Small intestine (tissue), 7 donors: Measurements from ENCODE around the gene STX8. TPM values are rescaled to one million over a fixed set of nuclear protein-coding genes. Genes with fewer than 3 reads are reported as not detected.

Experiments used
- DNase-seq, 2 donors: peaks; one replicate each; pipeline versions ENCODE4 v3.0.0 to v3.0.0-alpha.2; 2013
- FAIRE-seq: peaks from 2 replicates; lab custom pipeline; 2012; peaks lifted over from hg19 to GRCh38; lab: Jason Lieb, UNC
- H3K27ac ChIP-seq, 3 donors: one replicate each; pipeline ENCODE4 v1.5.1; 2013; ENCODE audit warnings: low read length in 2 of 3, mild to moderate bottlenecking in 2 of 3, control low read depth in 1 of 3, inconsistent platforms in 1 of 3, low read depth in 1 of 3, moderate library complexity in 1 of 3
- H3K27me3 ChIP-seq, 3 donors: one replicate each; pipeline ENCODE4 v1.6.1; 2013; ENCODE audit warnings: low read length in 3 of 3, inconsistent platforms in 1 of 3; ENCODE audit not compliant: control insufficient read depth in 3 of 3, insufficient read depth in 3 of 3
- H3K36me3 ChIP-seq, 3 donors: one replicate each; pipeline ENCODE4 v1.6.1; 2013; ENCODE audit warnings: low read length in 3 of 3, inconsistent platforms in 1 of 3, low read depth in 1 of 3, mild to moderate bottlenecking in 1 of 3, moderate library complexity in 1 of 3; ENCODE audit not compliant: control insufficient read depth in 3 of 3, insufficient read depth in 2 of 3
- H3K4me1 ChIP-seq, 3 donors: one replicate each; pipeline ENCODE4 v1.6.1; 2013; ENCODE audit warnings: low read length in 2 of 3, inconsistent platforms in 1 of 3, low read depth in 1 of 3, mild to moderate bottlenecking in 1 of 3, moderate library complexity in 1 of 3; ENCODE audit not compliant: control insufficient read depth in 3 of 3, insufficient read depth in 2 of 3
- H3K4me3 ChIP-seq, 3 donors: one replicate each; pipeline ENCODE4 v1.5.1; 2013; ENCODE audit warnings: low read length in 3 of 3, control low read depth in 1 of 3, inconsistent platforms in 1 of 3, low read depth in 1 of 3, mild to moderate bottlenecking in 1 of 3, moderate library complexity in 1 of 3
- H3K9me3 ChIP-seq, 2 donors: one replicate each; pipeline ENCODE4 v1.6.1; 2013; ENCODE audit warnings: low read depth in 1 of 2, low read length in 1 of 2; ENCODE audit not compliant: control insufficient read depth in 2 of 2, insufficient read depth in 1 of 2
- WGBS, 3 donors: extraction: QIAGEN DNeasy Blood & Tissue Kit; methylation state at CpG; one replicate each; pipeline ENCODE4 v1.1.7; 2013; 5-methylcytosine and 5-hydroxymethylcytosine counted together
- polyA plus RNA-seq, 4 donors: library from polyadenylated mRNA; stranded (reverse) in 3 of 4; unstranded in 1 of 4; fragments of 200-250 nt in 3 of 4; fragments of 120-200 nt in 1 of 4; gene quantifications; one replicate each; pipeline versions ENCODE4 v1.2.1 to v1.2.3, GENCODE V29; 2013
- donor health status: healthy with polysubstance abuse.
- donor health status: control.
- donor health status: control.
- donor health status: Bipolar disorder and iron deficiency.
- donor health status: healthy.

STX8 gene
- polyA plus RNA-seq, 4 donors = 35.3 to 72.2 (median 51.8) TPM

DNA sequence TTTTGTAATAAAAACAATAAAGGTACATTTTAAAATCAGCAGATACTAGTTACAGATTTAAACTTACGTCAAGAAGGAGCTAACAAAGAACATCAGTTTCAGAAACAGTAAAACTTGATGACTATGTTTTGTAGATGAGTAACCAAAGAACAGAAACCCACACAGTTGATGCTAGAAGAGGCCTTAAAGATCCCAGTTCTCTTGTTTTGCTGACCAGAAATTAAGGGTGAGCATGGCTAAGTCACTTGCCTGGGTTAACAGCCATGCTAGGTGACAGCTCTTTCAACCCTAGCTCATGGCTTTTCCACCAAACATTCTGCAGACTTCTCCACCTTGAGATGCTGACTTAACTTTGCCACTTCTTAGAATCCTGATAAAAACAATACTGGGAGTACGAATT, 26.4 kb downstream of the STX8 start:
- no peaks in the 10 kb centered on the region for H3K9me3 ChIP-seq
- H3K27me3 ChIP-seq = no peaks in the 10 kb centered on the region
- no peak overlapping the region for H3K4me3 ChIP-seq
- FAIRE-seq = no peak
- H3K4me1 ChIP-seq = no peaks in the 10 kb centered on the region
- WGBS, 3 donors = 90 to 92% (median 92%) methylated on average over 2 of the region's 2 CpGs
- H3K27ac ChIP-seq = no peak overlapping the region
- peaks cover 0 to 6% (median 2%) of the 10 kb centered on the region in 3 donors for H3K36me3 ChIP-seq
- DNase-seq = no peak

DNA sequence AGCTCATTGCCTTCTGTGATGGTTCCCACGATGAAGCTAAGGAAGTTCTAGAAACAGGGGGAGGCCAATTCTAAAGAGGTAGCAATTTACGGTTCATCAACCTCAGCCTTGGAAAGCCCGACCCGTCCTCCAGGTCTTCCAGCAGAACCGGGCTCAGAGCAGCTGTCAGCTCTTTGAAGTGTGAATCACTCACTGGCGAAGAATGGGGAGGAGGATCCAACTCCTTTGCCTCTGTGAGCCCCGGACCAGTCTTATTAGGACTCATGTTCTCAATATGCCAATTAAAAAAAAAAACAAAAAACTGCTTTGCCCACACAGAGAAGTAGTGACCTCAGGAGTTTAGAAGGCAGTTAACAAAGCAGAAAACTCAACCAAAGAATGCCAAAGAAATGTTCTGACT, 31.4 kb downstream of the STX8 start:
- WGBS, 3 donors = 89 to 97% (median 94%) methylated on average over 7 of the region's 7 CpGs
- H3K27me3 ChIP-seq = no peaks in the 10 kb centered on the region
- no peak for FAIRE-seq

DNA sequence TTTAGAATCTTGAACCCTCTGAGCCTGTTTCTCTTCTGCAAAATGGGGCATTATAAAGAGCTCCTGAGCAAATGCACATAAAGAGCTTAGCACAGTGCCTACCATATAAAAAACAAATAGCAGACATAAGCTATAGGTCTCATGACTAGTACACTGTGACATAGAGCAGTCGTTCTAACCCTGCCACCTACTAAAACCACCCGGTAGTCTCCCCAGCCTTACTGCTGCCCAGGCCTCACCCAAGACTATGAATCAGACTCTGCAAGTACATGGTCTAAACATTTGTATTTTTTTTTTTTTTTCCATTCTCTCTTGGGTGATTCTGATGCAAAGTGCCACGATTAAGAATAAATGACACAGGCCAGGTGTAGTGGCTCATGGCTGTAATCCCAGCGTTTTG, 33.9 kb downstream of the STX8 start:
- FAIRE-seq (no peak), DNase-seq (no peak)
- H3K9me3 ChIP-seq = no peaks in the 10 kb centered on the region
- no peaks in the 10 kb centered on the region for H3K27me3 ChIP-seq
- H3K4me3 ChIP-seq = no peak overlapping the region
- no peak overlapping the region for H3K27ac ChIP-seq
- WGBS, 3 donors = 94 to 96% (median 95%) methylated on average over 4 of the region's 4 CpGs
- H3K4me1 ChIP-seq = no peaks in the 10 kb centered on the region
- H3K36me3 ChIP-seq = peaks cover 0 to 9% (median 0%) of the 10 kb centered on the region in 3 donors

More for the DNA sequence above, 31.4 kb downstream of the STX8 start:
- no peak overlapping the region for H3K4me3 ChIP-seq
- no peak for DNase-seq
- peaks cover 0 to 9% (median 0%) of the 10 kb centered on the region in 3 donors for H3K36me3 ChIP-seq
- no peaks in the 10 kb centered on the region for H3K4me1 ChIP-seq
- H3K27ac ChIP-seq = no peak overlapping the region
- no peaks in the 10 kb centered on the region for H3K9me3 ChIP-seq

DNA sequence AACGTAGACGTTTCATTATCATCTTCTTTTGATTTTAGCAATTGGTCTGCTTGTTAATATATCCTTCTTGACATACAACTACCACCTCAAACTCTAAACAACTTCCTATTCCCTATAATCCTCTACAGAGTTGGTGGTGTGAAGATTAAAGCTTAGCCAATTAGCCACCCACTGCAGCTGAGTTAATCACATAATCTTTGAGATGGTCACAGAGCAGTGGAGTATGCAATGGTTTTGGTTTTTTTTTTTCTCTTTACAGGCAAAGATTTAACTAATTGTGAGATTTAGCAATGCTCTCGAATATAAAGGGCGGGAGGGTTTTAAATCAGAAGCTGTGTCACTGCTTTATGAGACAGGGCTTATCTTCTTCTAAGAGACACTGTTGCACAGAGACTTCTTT, 37.0 kb downstream of the STX8 start:
- no peaks in the 10 kb centered on the region for H3K4me1 ChIP-seq
- H3K27ac ChIP-seq = no peak overlapping the region
- peaks cover 0 to 5% (median 0%) of the 10 kb centered on the region in 3 donors for H3K36me3 ChIP-seq
- no peak for DNase-seq
- no peak overlapping the region for H3K4me3 ChIP-seq
- no peaks in the 10 kb centered on the region for H3K27me3 ChIP-seq
- no peak for FAIRE-seq
- WGBS, 3 donors = 78 to 92% (median 91%) methylated on average over 4 of the region's 4 CpGs
- H3K9me3 ChIP-seq = no peaks in the 10 kb centered on the region

DNA sequence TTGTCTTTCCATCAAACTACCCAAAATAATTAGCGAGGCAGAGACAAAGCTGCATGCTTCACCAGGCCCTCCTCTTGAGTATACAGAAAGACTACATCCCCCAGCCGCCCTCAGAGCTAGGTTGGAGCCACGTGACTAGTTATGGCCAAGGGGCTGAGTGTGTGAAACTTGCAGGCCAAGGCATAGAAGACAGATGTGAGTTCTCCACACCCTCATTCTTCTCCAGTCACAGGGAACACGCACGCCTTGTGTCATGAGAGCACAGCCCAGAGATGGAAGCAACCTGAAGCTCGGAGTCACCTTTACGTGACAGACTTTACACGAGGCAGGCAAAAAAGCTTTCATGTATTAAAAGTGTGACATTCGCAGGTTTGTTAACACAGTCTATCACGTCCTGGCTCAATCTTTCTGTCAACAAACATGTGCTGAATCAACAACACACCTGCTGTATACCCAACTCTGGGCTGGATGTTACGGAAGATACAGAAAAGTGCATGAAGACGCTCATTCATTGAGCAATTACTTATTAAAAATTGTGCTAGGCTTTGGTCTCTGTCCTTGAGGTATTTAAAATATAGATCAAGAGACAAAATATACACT, 38.3 kb downstream of the STX8 start:
- no peaks in the 10 kb centered on the region for H3K27me3 ChIP-seq
- H3K36me3 ChIP-seq = peaks cover 0 to 5% (median 0%) of the 10 kb centered on the region in 3 donors
- no peak overlapping the region for H3K4me3 ChIP-seq
- no peaks in the 10 kb centered on the region for H3K4me1 ChIP-seq
- H3K9me3 ChIP-seq = no peaks in the 10 kb centered on the region
- WGBS, 3 donors = 90 to 93% (median 90%) methylated on average over 12 of the region's 12 CpGs
- DNase-seq (no peak), FAIRE-seq (no peak)
- no peak overlapping the region for H3K27ac ChIP-seq

DNA sequence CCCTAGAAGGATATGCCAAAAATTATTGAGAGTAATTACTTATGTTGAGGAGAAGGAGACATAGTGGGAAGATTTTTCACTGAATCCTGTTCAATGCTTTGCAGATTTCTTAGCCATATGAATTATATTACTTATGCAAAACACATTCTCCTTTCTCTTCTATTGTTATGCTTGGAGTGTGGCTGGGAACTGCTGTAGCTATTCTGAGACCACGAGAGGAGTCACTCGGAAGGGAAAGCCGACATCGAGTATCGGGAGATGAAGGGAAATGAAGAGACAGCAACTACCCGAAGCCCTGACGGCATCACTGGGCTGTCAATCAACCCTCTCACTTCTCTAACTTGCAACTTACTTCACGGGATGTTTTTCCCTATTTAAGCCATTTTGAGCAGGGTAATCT, 39.6 kb downstream of the STX8 start:
- Histone ChIP-seq H3K27ac (no peak overlapping the region), H3K4me3 (no peak overlapping the region), H3K9me3 (no peaks in the 10 kb centered on the region), H3K4me1 (no peaks in the 10 kb centered on the region), H3K27me3 (no peaks in the 10 kb centered on the region), H3K36me3 (peaks cover 0 to under 1% (median 0%) of the 10 kb centered on the region in 3 donors)
- DNase-seq = no peak
- 81 to 96% (median 96%) methylated on average over 8 of the region's 8 CpGs for WGBS, 3 donors
- no peak for FAIRE-seq

DNA sequence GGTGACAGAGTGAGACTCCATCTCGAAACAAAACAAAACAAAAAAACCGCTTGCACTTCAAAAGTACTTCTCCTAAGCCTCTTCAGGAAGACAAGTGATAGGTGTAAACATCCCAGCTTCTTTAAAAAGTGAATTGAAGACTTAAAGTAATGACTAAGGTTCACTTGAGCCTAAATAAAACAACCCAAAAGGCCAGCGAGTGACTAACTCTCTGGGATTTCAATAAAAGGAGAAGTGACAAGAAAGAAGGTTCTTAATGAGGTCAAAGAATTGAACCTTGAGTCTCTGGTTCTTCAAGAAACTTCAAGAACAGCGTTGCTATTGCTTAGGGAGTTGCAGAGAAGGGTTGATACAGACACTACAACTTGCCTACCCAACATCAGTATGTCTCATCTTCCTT, 42.2 kb downstream of the STX8 start:
- no peak for DNase-seq
- Histone ChIP-seq H3K36me3 (no peaks in the 10 kb centered on the region), H3K9me3 (no peaks in the 10 kb centered on the region), H3K27ac (no peak overlapping the region), H3K27me3 (no peaks in the 10 kb centered on the region), H3K4me3 (no peak overlapping the region), H3K4me1 (no peaks in the 10 kb centered on the region)
- no peak for FAIRE-seq
- WGBS, 3 donors = 86 to 88% (median 87%) methylated on average over 4 of the region's 4 CpGs

DNA sequence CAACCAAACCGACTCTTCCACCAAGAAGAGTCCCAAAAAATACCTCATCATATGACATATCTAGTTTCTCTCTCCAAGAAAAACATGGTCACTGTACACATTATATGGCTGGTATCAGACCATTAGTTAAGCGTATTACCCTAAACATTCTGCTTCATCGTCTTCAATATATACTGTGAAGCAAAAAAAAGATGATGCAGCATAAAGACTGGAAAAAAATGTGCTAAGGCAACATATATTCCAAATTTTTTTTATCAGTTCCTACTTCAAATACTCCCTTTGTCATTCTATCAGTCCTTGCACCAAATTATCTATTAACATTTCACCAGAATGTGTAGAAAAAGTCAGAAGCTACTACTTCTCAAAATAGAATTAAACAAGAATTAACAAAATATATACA, 42.9 kb downstream of the STX8 start:
- Histone ChIP-seq H3K4me3 (no peak overlapping the region), H3K9me3 (no peaks in the 10 kb centered on the region), H3K4me1 (no peaks in the 10 kb centered on the region), H3K36me3 (no peaks in the 10 kb centered on the region), H3K27ac (no peak overlapping the region), H3K27me3 (no peaks in the 10 kb centered on the region)
- 94 to 98% (median 96%) methylated on average over 3 of the region's 3 CpGs for WGBS, 3 donors
- DNase-seq (no peak), FAIRE-seq (no peak)

DNA sequence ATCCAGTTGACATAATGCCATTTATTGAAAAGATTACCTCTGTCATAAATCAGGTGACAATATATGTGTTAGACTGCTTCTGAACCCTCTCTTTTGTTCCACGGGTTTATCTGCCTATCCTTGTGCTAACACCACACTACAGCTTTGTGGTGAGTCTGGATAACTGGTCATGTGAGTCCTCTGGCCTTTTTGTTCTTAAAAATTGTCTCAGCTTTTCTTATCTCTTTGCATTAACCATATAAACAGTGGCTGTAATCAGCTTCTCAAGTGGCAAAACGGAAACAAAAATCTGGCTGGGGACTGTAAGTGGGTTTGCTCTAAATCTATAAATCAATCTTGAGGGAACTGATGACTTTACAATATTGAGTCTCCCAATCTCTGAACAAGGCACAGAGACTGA, 44.6 kb downstream of the STX8 start:
- FAIRE-seq = no peak
- no peak overlapping the region for H3K27ac ChIP-seq
- H3K4me3 ChIP-seq = no peak overlapping the region
- DNase-seq = peak in 1 of 2 donors; percentile 7
- no peaks in the 10 kb centered on the region for H3K9me3 ChIP-seq
- WGBS, 3 donors = 17 to 42% (median 39%) methylated on average over 2 of the region's 2 CpGs
- H3K36me3 ChIP-seq = no peaks in the 10 kb centered on the region
- no peaks in the 10 kb centered on the region for H3K4me1 ChIP-seq
- no peaks in the 10 kb centered on the region for H3K27me3 ChIP-seq
